Activated CD8-positive, alpha-beta T cell treated with anti-CD3 and anti-CD28 coated beads, Interleukin-2, amount 10 ng/mL, durations not matched to agents 7 days and 5 days (primary cell): ENCODE results near the gene NAIF1. TPM values are rescaled to one million over a fixed set of nuclear protein-coding genes. Genes with fewer than 3 reads are reported as not detected.
A peak's percentile ranks its signal among the peaks of the same experiment; 100 is the strongest.
"Not testable (repeated sequence)": the region's sequence is repeated elsewhere in the genome, so short reads cannot be mapped to it uniquely, and the experiment has no call there.

Experiments used
- ATAC-seq: fragments of 150-1000 bp; cut with Tn5 transposase; one replicate; pipeline ENCODE4 v1.10.0; 2021; ENCODE audit warnings: moderate library complexity
- CTCF ChIA-PET: fragments of 350-600 bp; sonication (Branson Sonifier 250); formaldehyde crosslinking; loops from one replicate; lab custom pipeline; 2021; ENCODE audit warnings: antibody characterized with exemption; lab: Charles Lee
- POLR2A ChIA-PET: fragments of 350-600 bp; sonication (Branson Sonifier 250); formaldehyde crosslinking; loops from one replicate; lab custom pipeline; 2021; ENCODE audit warnings: antibody characterized with exemption; lab: Charles Lee
- DNase-seq: peaks from one replicate; pipeline ENCODE4 v3.0.0-alpha.2; 2020
- H3K27ac Mint-ChIP-seq: one replicate; pipeline ENCODE4 v1.8.0; 2021; ENCODE audit warnings: mild to moderate bottlenecking, mixed read lengths
- H3K27me3 Mint-ChIP-seq: one replicate; pipeline ENCODE4 v1.8.0; 2021; ENCODE audit warnings: low read depth, mixed read lengths
- H3K36me3 Mint-ChIP-seq: one replicate; pipeline ENCODE4 v1.8.0; 2021; ENCODE audit warnings: low read depth, mixed read lengths
- H3K4me1 Mint-ChIP-seq: one replicate; pipeline ENCODE4 v1.8.0; 2021; ENCODE audit warnings: low read depth, mixed read lengths
- H3K4me3 Mint-ChIP-seq: one replicate; pipeline ENCODE4 v1.8.0; 2021; ENCODE audit warnings: mild to moderate bottlenecking, mixed read lengths
- H3K9me3 Mint-ChIP-seq: one replicate; pipeline ENCODE4 v1.8.0; 2022; ENCODE audit warnings: mixed read lengths; ENCODE audit not compliant: insufficient read depth
- total RNA-seq, 2 experiments: library from RNA; stranded (reverse); gene quantifications; one replicate each; pipeline ENCODE4 v1.2.3, GENCODE V29; 2021

Gene NAIF1
- total RNA-seq, 2 experiments from 2014 or later, result 13.3 to 15.4 TPM

DNA sequence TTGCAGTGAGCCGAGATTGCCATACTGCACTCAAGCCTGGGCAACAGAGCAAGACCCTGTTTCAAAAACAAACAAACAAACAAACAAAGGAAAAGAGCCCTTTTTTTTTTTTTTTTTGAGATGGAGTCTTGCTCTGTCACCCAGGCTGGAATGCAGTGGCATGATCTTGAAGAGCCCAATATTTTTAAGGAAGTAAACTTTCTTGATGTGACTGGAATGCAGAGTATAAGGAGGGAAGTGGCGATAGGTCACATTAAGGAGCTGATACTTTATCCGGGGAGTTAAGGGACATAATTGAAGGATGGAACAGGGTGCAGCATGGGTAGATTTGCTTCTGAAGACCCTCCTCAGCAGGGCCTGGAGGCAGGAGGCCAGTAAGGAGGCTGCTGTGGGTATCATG is 13.0 kb downstream of the NAIF1 start:
- ATAC-seq, result no peak
- no peaks in the 10 kb centered on the region for H3K9me3 Mint-ChIP-seq
- no peaks in the 10 kb centered on the region for H3K27me3 Mint-ChIP-seq
- no peak for DNase-seq
- no peak overlapping the region for H3K4me3 Mint-ChIP-seq
- H3K36me3 Mint-ChIP-seq, result no peaks in the 10 kb centered on the region
- ChIA-PET POLR2A (no interaction called here), CTCF (no interaction called here)
- peaks cover 4% of the 10 kb centered on the region for H3K4me1 Mint-ChIP-seq
- H3K27ac Mint-ChIP-seq, result no peak overlapping the region

DNA sequence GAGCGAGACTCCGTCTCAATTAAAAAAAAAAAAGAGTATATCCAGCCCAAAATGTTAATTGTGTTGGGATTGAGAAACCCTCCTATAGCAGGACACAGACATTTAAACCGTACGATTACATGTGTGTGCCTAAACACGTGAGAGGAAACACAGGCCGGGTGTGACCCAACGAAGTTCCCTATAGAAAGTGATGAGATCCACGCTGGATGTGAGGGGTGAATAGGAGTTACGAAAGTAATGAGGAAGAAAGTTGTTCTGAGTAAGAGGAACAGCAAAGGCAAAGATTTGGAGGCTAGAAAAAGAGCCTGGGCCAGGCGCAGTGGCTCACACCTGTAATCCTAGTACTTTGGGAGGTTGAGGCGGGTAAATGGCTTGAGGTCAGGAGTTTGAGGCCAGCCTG is 13.6 kb downstream of the NAIF1 start:
- POLR2A ChIA-PET, result no interaction called here
- no peaks in the 10 kb centered on the region for H3K9me3 Mint-ChIP-seq

DNA sequence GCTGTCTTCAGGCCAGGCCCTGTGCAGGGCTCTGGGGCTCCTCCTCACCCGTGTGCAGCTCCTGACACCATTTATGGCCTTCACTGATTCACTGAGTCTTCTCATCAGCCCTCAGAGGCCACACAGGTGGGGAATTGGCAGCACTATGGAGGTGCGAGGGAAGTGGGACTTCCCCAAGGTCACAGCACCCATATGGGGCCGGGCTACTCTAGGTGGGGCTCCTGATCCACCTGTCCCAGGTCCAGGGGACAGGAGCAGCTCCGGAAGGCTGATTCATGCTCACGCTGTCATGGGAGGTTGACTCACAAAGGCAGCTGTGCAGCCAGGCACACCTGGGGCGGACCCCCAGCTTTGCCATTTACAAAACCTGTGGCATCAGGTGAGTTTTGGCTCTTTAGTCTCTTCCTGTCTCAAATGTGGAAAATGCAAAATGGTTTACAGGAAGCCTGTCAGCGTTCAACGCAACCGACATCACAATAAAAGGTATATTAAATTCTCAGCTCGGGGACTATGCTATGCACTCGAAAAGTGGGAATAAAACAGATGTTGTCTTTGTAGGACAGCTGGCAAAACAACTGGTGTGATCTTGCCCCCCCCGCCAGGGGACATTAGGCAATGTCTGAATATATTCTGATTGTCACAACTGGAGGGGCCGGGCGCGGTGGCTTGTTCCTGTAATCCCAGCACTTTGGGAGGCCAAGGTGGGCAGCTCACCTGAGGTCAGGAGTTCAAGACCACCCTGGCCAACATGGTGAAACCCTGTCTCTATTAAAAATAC is 15.0 kb downstream of the NAIF1 start:
- no peak for DNase-seq
- Mint-ChIP-seq H3K4me3 (no peak overlapping the region), H3K9me3 (no peaks in the 10 kb centered on the region), H3K36me3 (no peaks in the 10 kb centered on the region), H3K27ac (no peak overlapping the region), H3K27me3 (no peaks in the 10 kb centered on the region), H3K4me1 (peaks cover 7% of the 10 kb centered on the region)
- ATAC-seq, result no peak
- ChIA-PET POLR2A (no interaction called here), CTCF (interaction anchor here (0.7 to 3.4 kb wide), 4 partner anchors 15 to 110 kb away, joined by 3 to 13 read pairs (median 4); partner anchors contain the start of gene NAIF1)

More for the DNA sequence above, 13.6 kb downstream of the NAIF1 start:
- CTCF ChIA-PET, result interaction anchor here (0.6 kb wide), 1 partner anchor 51 kb away, joined by 3 read pairs; no protein-coding TSS in a partner anchor
- H3K27me3 Mint-ChIP-seq, result no peaks in the 10 kb centered on the region
- peaks cover 6% of the 10 kb centered on the region for H3K4me1 Mint-ChIP-seq
- no peaks in the 10 kb centered on the region for H3K36me3 Mint-ChIP-seq
- ATAC-seq (no peak), DNase-seq (no peak)
- H3K4me3 Mint-ChIP-seq, result no peak overlapping the region
- H3K27ac Mint-ChIP-seq, result no peak overlapping the region

- H3K27ac Mint-ChIP-seq, result no peak overlapping the region
- ATAC-seq, result no peak
- no peaks in the 10 kb centered on the region for H3K36me3 Mint-ChIP-seq
- no peaks in the 10 kb centered on the region for H3K9me3 Mint-ChIP-seq
- no peak overlapping the region for H3K4me3 Mint-ChIP-seq
- CTCF ChIA-PET, result interaction anchor here (3.4 kb wide), 1 partner anchor 15 kb away, joined by 13 read pairs; no protein-coding TSS in a partner anchor
- peaks cover 3% of the 10 kb centered on the region for H3K4me1 Mint-ChIP-seq
- POLR2A ChIA-PET, result no interaction called here
- peaks cover 2% of the 10 kb centered on the region for H3K27me3 Mint-ChIP-seq
- DNase-seq, result no peak
Observed at GRCh38 chr9:128049843-128050242, 17.3 kb downstream of the NAIF1 start.

- POLR2A ChIA-PET, result interaction anchor here (0.7 kb wide), 1 partner anchor 41 kb away, joined by 4 read pairs; no protein-coding TSS in a partner anchor
- Mint-ChIP-seq H3K27ac (no peak overlapping the region), H3K4me1 (peaks cover 3% of the 10 kb centered on the region), H3K4me3 (no peak overlapping the region), H3K9me3 (no peaks in the 10 kb centered on the region), H3K27me3 (peaks cover 4% of the 10 kb centered on the region), H3K36me3 (no peaks in the 10 kb centered on the region)
- no peak for DNase-seq
- peak; percentile 73 for ATAC-seq
- CTCF ChIA-PET, result interaction anchor here (0.6 to 3.4 kb wide), 4 partner anchors 14 to 129 kb away, joined by 3 to 14 read pairs (median 12); no protein-coding TSS in a partner anchor
Observed at GRCh38 chr9:128048663-128049062, 18.5 kb downstream of the NAIF1 start.

DNA sequence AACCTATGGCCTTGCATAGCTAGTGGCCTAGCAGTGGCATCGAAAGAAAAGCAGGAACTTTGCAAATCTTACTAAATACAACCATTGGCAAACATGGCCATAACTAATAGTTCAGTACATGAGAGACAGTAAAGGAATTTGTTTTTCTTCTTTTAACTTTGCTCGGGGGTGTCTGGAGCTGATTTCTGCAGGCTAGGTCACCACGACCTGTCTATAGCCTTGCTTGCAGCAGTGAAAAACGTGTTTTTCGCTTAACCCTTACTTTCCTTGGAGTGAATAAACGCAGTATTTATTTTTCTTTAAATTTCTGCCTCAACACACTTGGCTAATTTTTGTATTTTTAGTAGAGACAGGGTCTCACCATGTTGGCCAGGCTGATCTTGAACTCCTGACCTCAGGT is 19.9 kb downstream of the NAIF1 start:
- Mint-ChIP-seq H3K27ac (no peak overlapping the region), H3K27me3 (peaks cover 4% of the 10 kb centered on the region), H3K9me3 (no peaks in the 10 kb centered on the region), H3K4me1 (peaks cover 3% of the 10 kb centered on the region), H3K4me3 (no peak overlapping the region), H3K36me3 (no peaks in the 10 kb centered on the region)
- ChIA-PET POLR2A (no interaction called here), CTCF (interaction anchor here (0.6 to 3.0 kb wide), 6 partner anchors 9 to 105 kb away, joined by 3 to 14 read pairs (median 4); no protein-coding TSS in a partner anchor)
- no peak for DNase-seq
- no peak for ATAC-seq

GRCh38 chr9:128045831-128046230 is 21.3 kb downstream of the NAIF1 start:
- CTCF ChIA-PET, result interaction anchor here (0.9 to 1.5 kb wide), 4 partner anchors 33 to 103 kb away, joined by 3 to 4 read pairs (median 4); no protein-coding TSS in a partner anchor
- H3K9me3 Mint-ChIP-seq, result no peaks in the 10 kb centered on the region

DNA sequence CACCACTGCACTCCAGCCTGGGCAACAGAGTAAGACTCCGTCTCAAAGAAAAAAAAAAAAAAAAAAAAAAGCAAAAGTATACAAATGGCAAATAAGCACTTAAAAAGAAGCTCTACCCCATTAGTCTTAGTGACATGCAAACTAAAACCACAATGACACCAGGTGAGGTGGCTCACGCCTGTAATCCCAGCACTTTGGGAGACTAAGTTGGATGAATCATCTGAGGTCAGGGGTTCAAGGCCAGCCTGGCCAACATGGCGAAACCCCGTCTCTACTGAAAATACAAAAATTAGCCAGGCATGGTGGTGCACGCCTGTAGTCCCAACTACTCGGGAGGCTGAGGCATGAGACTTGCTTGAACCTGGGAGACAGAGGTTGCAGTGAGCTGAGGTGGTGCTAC is 21.7 kb downstream of the NAIF1 start:
- H3K4me1 Mint-ChIP-seq, H3K9me3 Mint-ChIP-seq, POLR2A ChIA-PET, DNase-seq, H3K36me3 Mint-ChIP-seq, H3K27ac Mint-ChIP-seq, ATAC-seq, H3K4me3 Mint-ChIP-seq, H3K27me3 Mint-ChIP-seq: not testable (repeated sequence)
- CTCF ChIA-PET, result interaction anchor here (1.2 kb wide), 1 partner anchor 103 kb away, joined by 4 read pairs; no protein-coding TSS in a partner anchor

More at GRCh38 chr9:128045831-128046230, 21.3 kb downstream of the NAIF1 start:
- Mint-ChIP-seq H3K4me1 (peaks cover 8% of the 10 kb centered on the region), H3K27me3 (peaks cover 6% of the 10 kb centered on the region), H3K4me3 (no peak overlapping the region), H3K27ac (no peak overlapping the region), H3K36me3 (no peaks in the 10 kb centered on the region)
- DNase-seq (no peak), ATAC-seq (no peak)
- POLR2A ChIA-PET, result no interaction called here

GRCh38 chr9:128043467-128043868 is 23.7 kb downstream of the NAIF1 start:
- no peaks in the 10 kb centered on the region for H3K9me3 Mint-ChIP-seq
- ATAC-seq, result no peak
- H3K4me3 Mint-ChIP-seq, result no peak overlapping the region
- H3K27me3 Mint-ChIP-seq, result peaks cover 6% of the 10 kb centered on the region
- ChIA-PET CTCF (interaction anchor here (1.4 to 2.0 kb wide), 3 partner anchors 9 to 75 kb away, joined by 3 to 5 read pairs (median 4); no protein-coding TSS in a partner anchor), POLR2A (no interaction called here)
- no peaks in the 10 kb centered on the region for H3K36me3 Mint-ChIP-seq
- H3K27ac Mint-ChIP-seq, result no peak overlapping the region
- no peak for DNase-seq
- peaks cover 6% of the 10 kb centered on the region for H3K4me1 Mint-ChIP-seq

DNA sequence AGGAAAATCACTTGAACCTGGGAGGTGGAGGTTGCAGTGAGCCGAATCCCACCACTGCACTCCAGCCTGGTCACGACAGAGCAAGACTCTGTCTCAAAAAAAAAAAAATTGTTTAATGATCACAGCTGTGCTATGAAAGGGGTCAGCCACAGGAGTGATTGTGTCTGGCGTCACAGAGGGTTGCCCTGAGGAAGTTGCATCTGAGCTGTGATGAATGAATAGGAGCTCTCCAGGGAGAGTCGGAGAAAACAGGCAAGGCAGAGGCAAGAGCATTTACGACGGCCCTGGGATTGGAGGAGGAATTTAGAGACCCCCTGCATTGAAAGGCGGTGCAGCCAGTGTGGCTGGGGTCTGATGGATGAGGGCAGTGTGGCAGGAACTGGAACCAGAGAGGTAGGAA is 25.1 kb downstream of the NAIF1 start:
- ATAC-seq (no peak), DNase-seq (no peak)
- ChIA-PET CTCF (interaction anchor here (1.5 to 1.6 kb wide), 2 partner anchors 76 to 87 kb away, joined by 3 to 4 read pairs; no protein-coding TSS in a partner anchor), POLR2A (no interaction called here)
- Mint-ChIP-seq H3K27me3 (peaks cover 6% of the 10 kb centered on the region), H3K4me1 (peaks cover 6% of the 10 kb centered on the region), H3K27ac (no peak overlapping the region), H3K9me3 (no peaks in the 10 kb centered on the region), H3K36me3 (no peaks in the 10 kb centered on the region), H3K4me3 (no peak overlapping the region)

DNA sequence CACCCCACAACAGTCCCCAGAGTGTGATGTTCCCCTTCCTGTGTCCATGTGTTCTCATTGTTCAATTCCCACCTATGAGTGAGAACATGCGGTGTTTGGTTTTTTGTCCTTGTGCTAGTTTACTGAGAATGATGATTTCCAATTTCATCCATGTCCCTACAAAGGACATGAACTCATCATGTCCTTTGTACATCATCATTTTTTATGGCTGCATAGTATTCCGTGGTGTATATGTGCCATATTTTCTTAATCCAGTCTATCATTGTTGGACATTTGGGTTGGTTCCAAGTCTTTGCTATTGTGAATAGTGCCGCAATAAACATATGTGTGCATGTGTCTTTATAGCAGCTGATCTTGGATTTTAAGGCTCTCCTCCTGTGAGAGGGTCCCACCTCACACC is 26.3 kb downstream of the NAIF1 start:
- ATAC-seq, H3K27me3 Mint-ChIP-seq, H3K4me3 Mint-ChIP-seq, H3K4me1 Mint-ChIP-seq, H3K27ac Mint-ChIP-seq, POLR2A ChIA-PET, H3K36me3 Mint-ChIP-seq, H3K9me3 Mint-ChIP-seq, DNase-seq: not testable (repeated sequence)
- CTCF ChIA-PET, result interaction anchor here (1.4 to 1.6 kb wide), 3 partner anchors 15 to 85 kb away, joined by 3 to 4 read pairs (median 3); no protein-coding TSS in a partner anchor

GRCh38 chr9:128036522-128036921 is 30.6 kb downstream of the NAIF1 start:
- not testable (repeated sequence) for H3K27ac Mint-ChIP-seq, H3K36me3 Mint-ChIP-seq, H3K4me3 Mint-ChIP-seq, H3K9me3 Mint-ChIP-seq, ATAC-seq, H3K27me3 Mint-ChIP-seq, DNase-seq
- ChIA-PET POLR2A (interaction anchor here (12.5 kb wide), 1 partner anchor 57 kb away, joined by 183 read pairs; the partner anchor contains the start of gene EEIG1), CTCF (interaction anchor here (1.4 to 8.8 kb wide), 6 partner anchors 11 to 94 kb away, joined by 4 to 158 read pairs (median 83); partner anchors contain the start of gene EEIG1)
- peaks cover 35% of the 10 kb centered on the region for H3K4me1 Mint-ChIP-seq
